KMS-11 (cell line): Measurements from ENCODE around the gene GLS.

ENCODE experiments used
- H2AFZ ChIP-seq: fragments of 200-600 bp; sonication (generic); 2 replicates; pipeline ENCODE4 v1.6.1; 2016; ENCODE audit warnings: antibody characterized with exemption, mixed run types, low read depth
- H3K27ac ChIP-seq: fragments of 200-600 bp; sonication (generic); 2 replicates; pipeline ENCODE4 v1.6.1; 2016; ENCODE audit warnings: mild to moderate bottlenecking, mixed run types
- H3K27me3 ChIP-seq: fragments of 200-600 bp; sonication (generic); 2 replicates; pipeline ENCODE4 v1.6.1; 2017; ENCODE audit warnings: mild to moderate bottlenecking, low read depth, mixed run types, moderate library complexity; ENCODE audit not compliant: insufficient read depth
- H3K36me3 ChIP-seq: fragments of 200-600 bp; sonication (generic); 2 replicates; pipeline ENCODE4 v1.6.1; 2017; ENCODE audit warnings: mild to moderate bottlenecking, mixed run types; ENCODE audit not compliant: insufficient read depth
- H3K4me1 ChIP-seq: fragments of 200-600 bp; sonication (generic); 2 replicates; pipeline ENCODE4 v1.6.1; 2016; ENCODE audit warnings: mild to moderate bottlenecking, low read depth, mixed run types; ENCODE audit not compliant: poor library complexity, severe bottlenecking
- H3K4me2 ChIP-seq: fragments of 200-600 bp; sonication (generic); 2 replicates; pipeline ENCODE4 v1.7.0; 2016; ENCODE audit warnings: mild to moderate bottlenecking, mixed run types
- H3K4me3 ChIP-seq: fragments of 200-600 bp; sonication (generic); IDR thresholded peaks from 2 replicates; pipeline ENCODE4 v1.6.1; 2017; ENCODE audit warnings: low read depth, low read length, mixed read lengths; ENCODE audit not compliant: insufficient read depth
- H3K79me2 ChIP-seq: fragments of 200-600 bp; sonication (generic); 2 replicates; pipeline ENCODE4 v1.6.1; 2016; ENCODE audit warnings: low read depth, mixed run types; ENCODE audit not compliant: insufficient read depth
- H3K9ac ChIP-seq: fragments of 200-600 bp; sonication (generic); 2 replicates; pipeline ENCODE4 v1.6.1; 2016; ENCODE audit warnings: mild to moderate bottlenecking, mixed run types
- H4K20me1 ChIP-seq: fragments of 200-600 bp; sonication (generic); 2 replicates; pipeline ENCODE4 v1.6.1; 2016; ENCODE audit warnings: mild to moderate bottlenecking, mixed run types; ENCODE audit not compliant: insufficient read depth
- TF ChIP-seq, protein P1 (sequence below): fragments of 200-600 bp; sonication (generic); conservative IDR thresholded peaks from 2 replicates; pipeline ENCODE4 v1.6.1; 2017; ENCODE audit warnings: low read depth, mild to moderate bottlenecking, antibody characterized with exemption, low read length, moderate library complexity, mixed read lengths

GLS gene

GRCh38 chr2:190986221-190986953, 105.8 kb downstream of the GLS start:
- peaks cover 62% of the 10 kb centered on the region for H3K4me1 ChIP-seq
- H4K20me1 ChIP-seq: no peaks in the 10 kb centered on the region
- peaks cover 5% of the 10 kb centered on the region; the same call in 1 of the 2 replicates for H3K36me3 ChIP-seq
- H3K27ac ChIP-seq: peak overlapping the region; percentile 58; the same call in 1 of the 2 replicates
- H3K27me3 ChIP-seq: no peaks in the 10 kb centered on the region
- H3K9ac ChIP-seq: no peak overlapping the region
- H2AFZ ChIP-seq: no peak overlapping the region
- no peak overlapping the region for H3K4me3 ChIP-seq
- H3K4me2 ChIP-seq: peak overlapping the region; percentile 12; the same call in 1 of the 2 replicates
- TF ChIP-seq, protein P1, sequence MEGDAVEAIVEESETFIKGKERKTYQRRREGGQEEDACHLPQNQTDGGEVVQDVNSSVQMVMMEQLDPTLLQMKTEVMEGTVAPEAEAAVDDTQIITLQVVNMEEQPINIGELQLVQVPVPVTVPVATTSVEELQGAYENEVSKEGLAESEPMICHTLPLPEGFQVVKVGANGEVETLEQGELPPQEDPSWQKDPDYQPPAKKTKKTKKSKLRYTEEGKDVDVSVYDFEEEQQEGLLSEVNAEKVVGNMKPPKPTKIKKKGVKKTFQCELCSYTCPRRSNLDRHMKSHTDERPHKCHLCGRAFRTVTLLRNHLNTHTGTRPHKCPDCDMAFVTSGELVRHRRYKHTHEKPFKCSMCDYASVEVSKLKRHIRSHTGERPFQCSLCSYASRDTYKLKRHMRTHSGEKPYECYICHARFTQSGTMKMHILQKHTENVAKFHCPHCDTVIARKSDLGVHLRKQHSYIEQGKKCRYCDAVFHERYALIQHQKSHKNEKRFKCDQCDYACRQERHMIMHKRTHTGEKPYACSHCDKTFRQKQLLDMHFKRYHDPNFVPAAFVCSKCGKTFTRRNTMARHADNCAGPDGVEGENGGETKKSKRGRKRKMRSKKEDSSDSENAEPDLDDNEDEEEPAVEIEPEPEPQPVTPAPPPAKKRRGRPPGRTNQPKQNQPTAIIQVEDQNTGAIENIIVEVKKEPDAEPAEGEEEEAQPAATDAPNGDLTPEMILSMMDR: no peak
- no peaks in the 10 kb centered on the region for H3K79me2 ChIP-seq

DNA sequence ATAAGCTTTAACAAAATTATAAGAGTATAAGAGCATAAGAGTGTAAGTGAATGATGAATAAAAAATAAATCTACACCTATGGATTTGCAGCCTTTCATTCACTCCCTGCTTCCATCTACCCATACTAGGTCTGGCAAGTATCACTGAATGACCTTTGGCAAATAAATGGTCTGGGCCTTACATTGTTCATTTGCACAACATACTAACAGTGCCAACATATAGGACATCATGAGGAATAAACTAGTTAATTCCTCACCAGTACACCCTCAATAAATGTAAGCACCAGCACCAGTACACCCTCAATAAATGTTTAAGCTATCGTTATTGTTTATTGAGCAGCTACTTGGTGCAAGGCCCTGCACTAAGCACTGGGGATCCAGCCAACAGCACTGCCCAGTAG, 106.5 kb downstream of the GLS start:
- Histone ChIP-seq H2AFZ (no peak overlapping the region), H3K27me3 (no peaks in the 10 kb centered on the region), H3K9ac (no peak overlapping the region), H3K4me1 (peaks cover 55% of the 10 kb centered on the region), H3K79me2 (no peaks in the 10 kb centered on the region), H3K36me3 (peaks cover 5% of the 10 kb centered on the region; the same call in 1 of the 2 replicates), H4K20me1 (no peaks in the 10 kb centered on the region), H3K27ac (no peak overlapping the region), H3K4me3 (no peak overlapping the region), H3K4me2 (no peak overlapping the region)
- TF ChIP-seq, protein P1: no peak

GRCh38 chr2:190987938-190988337, 107.3 kb downstream of the GLS start:
- TF ChIP-seq, protein P1: no peak
- Histone ChIP-seq H3K79me2 (no peaks in the 10 kb centered on the region), H3K36me3 (peaks cover 5% of the 10 kb centered on the region; the same call in 1 of the 2 replicates), H4K20me1 (no peaks in the 10 kb centered on the region), H3K9ac (no peak overlapping the region), H3K4me1 (peaks cover 47% of the 10 kb centered on the region), H3K4me2 (no peak overlapping the region), H3K27ac (no peak overlapping the region), H3K27me3 (no peaks in the 10 kb centered on the region), H3K4me3 (no peak overlapping the region), H2AFZ (no peak overlapping the region)

GRCh38 chr2:190988910-190989309, 108.3 kb downstream of the GLS start:
- Histone ChIP-seq H3K9ac (no peak overlapping the region), H3K4me2 (no peak overlapping the region), H3K36me3 (peaks cover 11% of the 10 kb centered on the region; the same call in 1 of the 2 replicates), H3K27ac (no peak overlapping the region), H3K27me3 (no peaks in the 10 kb centered on the region), H3K79me2 (no peaks in the 10 kb centered on the region), H3K4me1 (peaks cover 37% of the 10 kb centered on the region), H4K20me1 (no peaks in the 10 kb centered on the region), H2AFZ (no peak overlapping the region), H3K4me3 (no peak overlapping the region)
- TF ChIP-seq, protein P1: no peak
